SU-DHL-6 (cell line): ENCODE data around the gene LZTR1.

ENCODE experiments used
- EZH2phosphoT487 ChIP-seq: fragments of 200-600 bp; sonication (generic), shearing (Covaris generic); conservative IDR thresholded peaks from 2 replicates; pipeline ENCODE4 v1.6.1; 2018; ENCODE audit warnings: mild to moderate bottlenecking, antibody characterized with exemption, low read length, moderate library complexity, mixed read lengths
- TF ChIP-seq, protein P1 (sequence below): fragments of 200-600 bp; sonication (generic); IDR thresholded peaks from one replicate; pipeline ENCODE4 v1.5.1; 2017; ENCODE audit warnings: antibody characterized with exemption, mild to moderate bottlenecking, low read length, moderate library complexity; ENCODE audit not compliant: insufficient read depth, poor library complexity, severe bottlenecking

GRCh38 chr22:20966883-20967696 is 15.0 kb upstream of the LZTR1 start, which contains the start of gene AIFM3:
- TF ChIP-seq, protein P1, sequence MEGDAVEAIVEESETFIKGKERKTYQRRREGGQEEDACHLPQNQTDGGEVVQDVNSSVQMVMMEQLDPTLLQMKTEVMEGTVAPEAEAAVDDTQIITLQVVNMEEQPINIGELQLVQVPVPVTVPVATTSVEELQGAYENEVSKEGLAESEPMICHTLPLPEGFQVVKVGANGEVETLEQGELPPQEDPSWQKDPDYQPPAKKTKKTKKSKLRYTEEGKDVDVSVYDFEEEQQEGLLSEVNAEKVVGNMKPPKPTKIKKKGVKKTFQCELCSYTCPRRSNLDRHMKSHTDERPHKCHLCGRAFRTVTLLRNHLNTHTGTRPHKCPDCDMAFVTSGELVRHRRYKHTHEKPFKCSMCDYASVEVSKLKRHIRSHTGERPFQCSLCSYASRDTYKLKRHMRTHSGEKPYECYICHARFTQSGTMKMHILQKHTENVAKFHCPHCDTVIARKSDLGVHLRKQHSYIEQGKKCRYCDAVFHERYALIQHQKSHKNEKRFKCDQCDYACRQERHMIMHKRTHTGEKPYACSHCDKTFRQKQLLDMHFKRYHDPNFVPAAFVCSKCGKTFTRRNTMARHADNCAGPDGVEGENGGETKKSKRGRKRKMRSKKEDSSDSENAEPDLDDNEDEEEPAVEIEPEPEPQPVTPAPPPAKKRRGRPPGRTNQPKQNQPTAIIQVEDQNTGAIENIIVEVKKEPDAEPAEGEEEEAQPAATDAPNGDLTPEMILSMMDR = no peak
- TF ChIP-seq EZH2phosphoT487 = no peak
